HCEC 1CT (cell line): ENCODE results near the gene KANK2.

Experiments
- DNase-seq: peaks from one replicate; pipeline ENCODE4 v3.0.0-alpha.2; 2017

The KANK2 gene

GRCh38 chr19:11225172-11225571 is 27.8 kb upstream of the KANK2 start:
- no peak for DNase-seq

- DNase-seq = no peak
Measured at GRCh38 chr19:11224429-11224828, 27.1 kb upstream of the KANK2 start.

- DNase-seq = no peak
Measured at GRCh38 chr19:11223200-11223599, 25.9 kb upstream of the KANK2 start.

GRCh38 chr19:11221082-11221598 is 23.8 kb upstream of the KANK2 start:
- no peak for DNase-seq

GRCh38 chr19:11214387-11214786 is 17.0 kb upstream of the KANK2 start:
- no peak for DNase-seq

GRCh38 chr19:11210656-11210928 is 13.2 kb upstream of the KANK2 start:
- no peak for DNase-seq

- no peak for DNase-seq
Measured at GRCh38 chr19:11209839-11210655, 12.7 kb upstream of the KANK2 start.

- no peak for DNase-seq
Measured at GRCh38 chr19:11208561-11209471, 11.5 kb upstream of the KANK2 start.

GRCh38 chr19:11205939-11206570 is 8.7 kb upstream of the KANK2 start:
- DNase-seq = no peak

- DNase-seq = no peak
Measured at GRCh38 chr19:11204943-11205349, 7.6 kb upstream of the KANK2 start.

GRCh38 chr19:11204076-11204602 is 6.8 kb upstream of the KANK2 start:
- no peak for DNase-seq

GRCh38 chr19:11203194-11204075 is 6.1 kb upstream of the KANK2 start:
- DNase-seq = peak; percentile 81

- DNase-seq = no peak
Measured at GRCh38 chr19:11202488-11203193, 5.3 kb upstream of the KANK2 start.

- DNase-seq = no peak
Measured at GRCh38 chr19:11201791-11202190, 4.4 kb upstream of the KANK2 start.

GRCh38 chr19:11200931-11201330 is 3.6 kb upstream of the KANK2 start:
- no peak for DNase-seq

- no peak for DNase-seq
Measured at GRCh38 chr19:11200015-11200574, 2.8 kb upstream of the KANK2 start.

- DNase-seq = no peak
Measured at GRCh38 chr19:11199517-11199916, 2.2 kb upstream of the KANK2 start.

GRCh38 chr19:11198769-11199424 is 1.6 kb upstream of the KANK2 start:
- no peak for DNase-seq

- no peak for DNase-seq
Measured at GRCh38 chr19:11198175-11198534, 810 bp upstream of the KANK2 start.

- DNase-seq = peak; percentile 37
Measured at GRCh38 chr19:11196406-11197287, 698 bp downstream of the KANK2 start.
